ENCODE measurements around the gene RUNX2. TPM values are rescaled to one million over a fixed set of nuclear protein-coding genes. Genes with fewer than 3 reads are reported as not detected.

Gene RUNX2
- total RNA-seq, 1 donor from 2014 or later: not detected

DNA sequence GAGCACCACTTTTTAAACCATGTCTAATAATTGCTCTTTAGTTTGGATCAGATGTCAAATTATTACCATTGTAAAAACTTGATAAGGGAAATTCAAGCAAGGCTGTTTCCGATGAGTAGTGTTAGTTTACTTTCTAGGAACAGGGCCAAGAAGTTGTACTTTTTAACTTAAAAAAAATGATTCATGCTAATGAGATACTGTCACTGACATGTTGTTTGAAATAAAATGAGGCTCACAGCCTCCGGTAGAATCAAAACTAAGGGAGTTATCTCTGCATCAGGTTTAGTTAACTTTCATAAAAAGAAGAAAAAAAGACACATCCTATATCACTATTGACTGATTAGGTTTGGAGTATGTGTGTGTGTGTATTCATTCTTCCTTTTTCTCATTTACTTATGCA lies 104.8 kb downstream of the RUNX2 start:
- DNase-seq (ENCODE audit: low read depth in 2 of 2): peak; percentile 59 to 84

GRCh38 chr6:45433533-45434380 lies 105.6 kb downstream of the RUNX2 start:
- DNase-seq (ENCODE audit: low read depth in 2 of 2): no peak

DNA sequence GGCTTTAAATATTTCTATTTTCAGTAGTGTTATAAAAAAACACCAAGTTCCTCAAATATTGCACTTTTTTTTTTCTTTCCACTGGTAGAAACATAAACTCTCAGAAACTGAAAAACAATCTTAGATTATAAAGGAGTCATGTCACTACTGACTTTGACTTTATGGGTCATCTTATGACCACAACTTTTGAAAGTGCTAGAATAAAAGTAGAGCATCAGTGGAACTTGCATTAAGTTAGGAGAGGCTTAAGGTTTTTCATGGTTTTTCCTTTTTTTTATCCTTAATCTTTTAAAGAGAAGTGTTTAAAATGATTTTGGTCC lies 106.2 kb downstream of the RUNX2 start:
- no peak for DNase-seq (ENCODE audit: low read depth in 2 of 2)

GRCh38 chr6:45436544-45437438 lies 108.7 kb downstream of the RUNX2 start:
- DNase-seq (ENCODE audit: low read depth in 2 of 2): peak; percentile 17 to 82

GRCh38 chr6:45437439-45437815 lies 109.3 kb downstream of the RUNX2 start:
- no peak for DNase-seq (ENCODE audit: low read depth in 2 of 2)

DNA sequence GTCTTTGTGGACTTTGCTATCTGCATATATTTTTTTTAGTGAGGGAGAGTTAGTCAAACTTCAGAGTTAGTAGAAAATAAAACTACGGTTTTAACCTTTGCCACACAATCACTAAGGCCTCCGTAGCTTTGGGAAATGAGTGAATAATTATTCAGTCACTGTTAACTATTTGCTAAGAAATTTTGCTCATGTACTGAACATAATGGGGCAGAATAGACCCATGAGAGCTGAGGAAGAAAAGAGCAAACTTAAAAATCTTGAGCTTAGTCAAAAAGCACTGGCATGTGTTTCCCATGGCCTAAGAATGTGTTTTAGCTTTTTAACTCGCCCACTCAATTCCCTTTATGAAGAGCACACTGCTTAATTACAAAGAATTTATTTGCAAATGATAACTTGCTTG lies 110.0 kb downstream of the RUNX2 start:
- no peak for DNase-seq (ENCODE audit: low read depth in 2 of 2)

DNA sequence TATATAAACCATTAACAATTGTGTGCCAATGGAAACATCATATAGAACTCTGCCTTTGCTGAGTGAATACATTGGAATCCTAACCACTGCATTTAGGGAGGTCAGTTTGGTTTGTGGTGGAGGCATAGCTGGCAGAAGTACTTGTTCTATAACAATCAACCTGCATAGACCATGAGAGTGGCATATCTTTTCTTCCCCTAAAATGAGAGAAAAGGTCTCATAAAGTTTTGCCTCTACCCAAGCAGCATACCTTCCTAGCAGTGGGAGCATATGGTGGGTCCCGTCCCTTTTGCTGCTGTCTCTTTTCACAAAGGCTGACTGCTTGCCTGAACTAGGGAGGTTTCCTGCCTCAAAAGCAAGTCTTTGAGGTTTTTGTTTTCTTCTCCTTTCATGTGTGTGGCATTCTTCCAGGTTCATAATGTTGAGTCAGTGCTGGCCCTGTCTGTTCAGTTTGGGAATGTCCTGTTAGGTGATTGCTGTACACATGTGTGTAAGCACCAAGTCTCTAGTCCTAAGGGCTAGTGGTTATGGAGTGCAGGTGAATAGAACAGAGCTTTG lies 110.8 kb downstream of the RUNX2 start:
- DNase-seq (ENCODE audit: low read depth in 2 of 2): peak in 1 of 2 donors; percentile 63

GRCh38 chr6:45439459-45439858 lies 111.3 kb downstream of the RUNX2 start:
- DNase-seq (ENCODE audit: low read depth in 2 of 2): no peak

DNA sequence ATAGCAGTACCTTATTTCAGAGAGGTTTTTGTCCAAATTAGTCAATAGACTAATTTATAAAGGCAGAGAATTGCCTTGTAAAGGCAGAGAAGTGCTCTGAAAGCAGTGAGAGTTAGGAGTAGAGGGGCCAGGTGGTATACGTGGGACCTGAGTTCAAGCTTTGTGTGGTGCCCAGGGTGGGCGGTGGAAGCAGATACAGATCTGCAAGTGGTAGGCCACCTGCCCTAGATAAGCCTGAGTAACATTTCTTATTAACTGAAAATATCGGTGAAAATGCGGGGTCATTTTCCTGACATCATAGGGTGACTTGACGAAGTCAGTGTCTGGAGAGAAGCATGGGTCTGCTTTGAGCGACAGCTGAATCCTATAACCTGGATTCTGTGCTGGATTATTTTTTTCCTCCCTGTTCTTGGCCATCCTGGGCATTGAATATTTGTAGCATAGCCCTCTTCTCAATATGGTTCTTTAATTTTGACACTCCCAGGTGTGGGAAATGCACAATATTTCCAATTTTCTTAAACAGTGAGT lies 111.8 kb downstream of the RUNX2 start:
- DNase-seq (ENCODE audit: low read depth in 2 of 2): no peak

DNA sequence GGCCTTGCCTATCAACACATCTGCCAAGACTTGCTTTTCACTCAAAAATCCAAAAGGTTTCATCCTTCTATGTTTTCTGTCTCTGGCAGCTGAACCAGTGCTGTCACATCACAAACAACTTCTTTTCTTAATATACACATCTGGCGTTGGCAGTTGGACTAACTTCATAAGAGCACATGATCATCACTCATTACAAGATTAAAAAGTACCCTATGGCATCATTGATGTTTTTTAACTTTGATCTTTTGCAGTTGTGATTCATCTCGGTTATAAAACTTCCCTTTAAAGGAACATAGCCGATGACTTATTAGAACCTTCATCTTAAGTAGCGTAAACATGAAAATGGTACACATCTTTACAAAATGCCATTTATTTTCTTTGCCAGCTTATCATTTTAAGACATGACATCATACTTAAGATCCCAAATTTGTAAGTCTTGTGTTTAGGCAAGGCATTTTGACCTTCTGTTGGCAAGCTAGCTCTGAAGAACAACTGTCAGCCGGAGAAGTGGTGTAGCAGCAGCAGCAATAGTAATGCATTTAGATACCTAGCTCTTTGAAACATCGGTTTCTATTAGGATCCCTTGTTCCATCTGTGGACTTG lies 113.8 kb downstream of the RUNX2 start:
- no peak for DNase-seq (ENCODE audit: low read depth in 2 of 2)

DNA sequence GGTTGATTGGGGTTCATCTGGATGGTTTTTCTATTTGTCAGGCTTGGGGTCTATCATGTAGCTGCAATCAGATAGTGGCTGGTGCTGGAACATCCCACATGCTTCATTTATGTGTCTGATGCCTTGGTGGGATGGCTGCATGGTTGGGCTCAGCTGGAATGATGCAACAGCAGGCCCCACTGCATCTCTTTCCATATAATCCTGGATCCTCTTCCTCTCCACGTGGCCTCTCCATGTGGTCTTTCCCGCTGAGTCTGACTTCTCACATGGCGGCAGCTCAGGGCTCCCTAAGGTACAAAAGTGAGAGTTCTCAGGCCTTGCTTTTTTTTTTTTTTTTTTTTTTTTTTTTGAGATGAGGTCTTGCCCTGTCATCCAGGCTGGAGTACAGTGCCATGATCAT lies 114.6 kb downstream of the RUNX2 start:
- no peak for DNase-seq (ENCODE audit: low read depth in 2 of 2)

- DNase-seq (ENCODE audit: low read depth in 2 of 2): no peak
These were observed 117.2 kb downstream of the RUNX2 start for GRCh38 chr6:45445364-45445748.

DNA sequence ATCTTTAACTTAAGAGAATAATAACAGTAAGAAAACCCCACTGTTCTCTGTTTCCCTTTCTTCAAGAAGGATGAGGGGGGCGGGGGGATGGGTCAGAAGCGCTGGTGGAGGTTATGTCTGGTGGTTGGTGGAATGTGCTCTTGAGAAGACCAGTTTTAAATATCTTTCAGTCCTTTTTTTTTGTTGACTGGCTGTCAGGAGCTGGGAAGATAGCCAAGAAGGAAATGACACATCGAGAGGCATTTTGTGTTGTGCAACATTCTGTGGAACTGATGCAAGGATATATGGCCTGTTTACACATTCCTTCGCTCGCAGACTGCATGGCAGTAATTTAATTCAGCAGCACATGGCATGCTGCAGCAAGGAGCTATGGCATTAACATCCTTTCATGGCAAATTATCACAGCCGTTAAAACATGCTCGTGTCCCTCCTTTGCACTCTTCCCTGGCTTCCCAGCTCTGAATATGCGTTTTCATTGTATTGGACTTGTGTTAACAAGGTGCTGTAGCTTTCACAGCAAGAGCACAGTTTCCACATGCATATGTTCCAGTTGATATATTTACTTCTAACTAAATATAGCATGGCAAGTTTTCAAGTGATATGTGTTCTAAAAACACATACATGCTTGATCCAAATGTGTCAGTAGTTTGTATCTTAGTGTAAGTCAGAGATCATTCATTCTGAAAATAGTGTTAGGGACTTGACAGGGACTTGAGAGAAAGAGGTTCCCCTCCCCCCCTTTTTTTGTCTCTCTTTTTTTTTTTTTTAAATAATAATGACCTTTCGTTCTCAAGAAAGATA lies 117.8 kb downstream of the RUNX2 start:
- DNase-seq (ENCODE audit: low read depth in 2 of 2): peak; percentile 97 to 98

DNA sequence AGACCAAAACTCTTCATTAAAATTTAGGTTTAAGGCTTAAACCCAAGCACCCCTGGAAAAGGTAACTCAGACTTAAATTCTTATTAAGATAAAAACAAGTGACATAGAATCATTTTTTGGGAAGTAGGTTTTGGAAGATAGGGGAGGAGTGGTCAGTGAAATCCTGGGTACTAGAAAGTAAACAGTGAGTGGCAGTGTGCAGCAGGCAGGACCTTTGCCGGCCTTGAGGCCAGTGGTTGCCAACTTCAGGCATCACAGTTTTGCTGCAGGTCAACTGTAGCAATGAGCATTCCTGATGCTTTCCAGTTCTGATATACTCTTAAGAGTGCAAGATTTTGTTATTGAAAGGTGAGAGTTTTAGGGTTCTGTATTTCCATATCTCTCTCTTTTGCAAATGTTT lies 118.9 kb downstream of the RUNX2 start:
- no peak for DNase-seq (ENCODE audit: low read depth in 2 of 2)

- peak in 1 of 2 donors; percentile 15 for DNase-seq (ENCODE audit: low read depth in 2 of 2)
These were observed 119.6 kb downstream of the RUNX2 start for GRCh38 chr6:45447716-45448115.

DNA sequence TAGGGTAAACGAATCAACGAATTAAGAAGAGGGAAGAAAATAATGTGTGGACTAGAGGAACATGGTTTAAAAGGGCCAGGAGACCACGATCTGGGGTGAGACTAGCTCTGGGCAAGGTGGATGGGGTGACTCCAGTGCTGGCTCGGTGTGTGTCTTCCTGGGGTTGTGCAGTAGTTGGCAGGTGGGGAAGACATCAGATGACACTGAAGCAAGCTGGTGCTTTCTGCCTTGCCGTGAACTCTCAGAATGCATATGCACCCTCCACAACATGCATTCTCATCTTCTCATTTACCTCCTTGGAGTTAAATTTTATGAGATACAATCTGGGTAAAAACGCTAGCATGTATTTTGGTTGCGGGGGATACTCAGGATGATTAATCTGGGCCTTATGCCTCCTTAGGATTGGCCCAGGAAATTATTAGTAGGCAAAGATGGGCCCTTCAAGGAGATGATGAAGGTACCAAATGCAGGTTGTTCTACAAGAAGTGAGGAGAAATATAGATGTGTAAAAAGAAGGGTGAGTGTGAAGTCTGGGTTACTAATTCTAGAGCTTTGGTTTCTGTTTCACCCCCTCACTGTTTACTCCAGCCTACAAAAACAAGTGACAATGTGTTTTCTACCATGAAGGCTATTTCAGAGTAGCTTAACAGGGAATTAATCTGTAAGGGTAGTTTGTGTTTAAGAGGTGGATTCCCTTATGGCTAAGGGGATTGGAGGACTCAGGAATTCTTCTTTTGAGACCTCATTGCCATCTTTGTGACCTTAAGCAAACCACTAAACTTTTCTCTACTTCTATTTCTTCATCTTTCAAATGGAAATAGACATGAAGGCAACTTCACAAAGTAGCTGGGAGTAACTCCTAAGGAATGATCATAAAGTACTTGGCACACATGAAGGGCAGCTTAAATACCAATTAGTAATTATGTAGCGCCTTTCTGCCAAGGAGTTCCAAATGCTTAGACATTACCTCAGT lies 120.6 kb downstream of the RUNX2 start:
- DNase-seq (ENCODE audit: low read depth in 2 of 2): no peak

DNA sequence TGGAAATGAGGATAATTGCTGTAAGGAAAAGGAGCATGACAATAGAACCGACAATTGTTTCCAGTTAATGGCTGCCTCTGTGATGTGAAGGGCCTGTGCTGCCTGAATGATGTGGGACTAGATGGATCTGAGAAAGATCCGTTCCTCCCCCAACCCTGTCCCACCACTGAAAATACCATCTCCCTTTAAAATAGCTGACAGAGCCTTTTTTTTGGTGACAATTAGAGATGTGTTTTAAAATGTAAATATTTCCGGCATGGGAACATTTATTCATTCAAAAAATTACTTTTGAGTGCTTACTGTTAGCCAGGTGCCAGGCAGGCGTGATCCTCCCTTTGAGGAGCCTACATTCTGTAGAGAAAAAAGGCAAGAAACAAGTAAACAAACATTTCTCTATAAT lies 122.0 kb downstream of the RUNX2 start:
- DNase-seq (ENCODE audit: low read depth in 2 of 2): no peak

- DNase-seq (ENCODE audit: low read depth in 2 of 2): no peak
These were observed 122.7 kb downstream of the RUNX2 start for GRCh38 chr6:45450831-45451230.

DNA sequence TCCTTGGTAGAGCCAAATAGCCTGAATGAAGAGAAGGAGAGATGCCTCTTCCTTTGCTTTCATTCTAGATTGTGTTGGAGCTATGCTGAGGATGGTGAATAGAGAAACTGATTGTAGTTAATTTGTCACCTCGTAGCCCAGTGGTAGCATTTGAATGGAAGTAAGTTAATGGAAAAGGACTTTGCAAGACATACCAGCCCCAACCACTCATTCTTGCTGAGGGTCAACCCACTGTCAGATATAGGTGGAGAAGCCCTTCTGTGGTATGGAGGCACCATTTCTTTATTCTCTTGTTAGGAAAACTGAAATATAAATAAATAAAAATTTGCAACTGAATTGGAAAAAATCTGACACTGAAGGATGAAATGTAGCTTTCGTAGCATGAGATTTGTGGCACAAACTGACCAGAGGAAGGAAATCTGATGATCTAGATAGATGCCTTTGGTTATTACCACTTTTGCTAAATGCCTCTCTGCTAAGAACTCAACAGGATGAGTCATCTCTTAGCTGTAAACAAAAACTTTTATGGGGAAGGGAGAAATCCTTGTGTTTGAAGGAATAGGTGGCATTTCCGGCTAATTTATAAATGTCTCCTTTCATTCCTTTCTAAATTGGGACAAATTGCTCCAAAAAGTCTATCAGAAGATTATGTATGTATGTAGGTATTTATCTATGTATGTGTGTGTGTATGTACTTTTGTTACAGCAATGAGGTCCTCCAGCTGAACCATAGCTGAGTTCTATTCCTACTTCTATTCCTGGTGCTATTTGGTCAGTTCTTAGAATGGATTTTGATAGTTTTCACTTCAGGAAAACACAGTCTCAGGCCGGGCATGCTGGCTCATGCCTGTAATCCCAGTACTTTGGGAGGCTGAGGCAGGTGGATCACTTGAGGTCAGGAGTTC lies 126.1 kb downstream of the RUNX2 start:
- DNase-seq (ENCODE audit: low read depth in 2 of 2): peak in 1 of 2 donors; percentile 66
